RKO (cell line): Measurements from ENCODE around the gene PABPN1.
A peak's percentile ranks its signal among the peaks of the same experiment; 100 is the strongest.

ENCODE experiments used
- DNase-seq: peaks from one replicate; pipeline ENCODE4 v3.0.0-alpha.2; 2016; ENCODE audit warnings: low spot score

The PABPN1 gene

DNA sequence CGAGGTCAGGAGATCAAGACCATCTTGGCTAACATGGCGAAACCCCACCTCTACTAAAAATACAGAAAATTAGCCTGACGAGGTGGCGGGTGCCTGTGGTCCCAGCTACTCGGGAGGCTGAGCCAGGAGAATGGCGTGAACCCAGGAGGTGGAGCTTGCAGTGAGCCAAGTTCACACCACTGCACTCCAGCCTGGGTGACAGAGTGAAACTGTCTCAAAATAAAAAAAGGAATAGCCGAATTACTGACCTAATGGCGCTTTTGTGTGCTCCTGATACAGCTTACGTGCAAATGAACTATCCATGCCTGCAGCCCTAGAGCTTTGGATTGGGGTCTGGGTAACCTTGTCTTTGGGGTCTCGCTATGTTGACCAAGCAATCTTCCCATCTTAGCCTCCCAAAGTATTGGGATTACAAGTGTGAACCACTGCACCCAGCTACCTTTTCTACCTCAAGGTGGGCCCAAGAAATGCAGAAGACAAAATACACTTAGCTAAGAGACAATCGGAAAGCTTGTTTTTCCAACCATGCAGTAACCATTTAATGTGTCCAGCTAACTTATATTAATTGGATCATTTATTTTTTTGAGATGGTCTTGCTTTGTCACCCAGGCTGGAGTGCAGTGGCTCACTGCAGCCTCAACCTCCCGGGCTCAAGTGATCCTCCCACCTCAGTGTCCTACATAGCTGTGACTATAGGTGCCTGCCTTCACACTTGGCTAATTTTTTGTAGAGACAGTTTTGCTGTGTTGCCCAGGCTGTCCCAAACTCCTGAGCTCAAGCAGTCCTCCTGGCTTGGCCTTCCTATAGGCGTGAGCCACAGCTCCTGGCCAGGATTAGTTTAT, 5.5 kb downstream of the PABPN1 start:
- no peak for DNase-seq

- DNase-seq: peak; percentile 74
Observed at GRCh38 chr14:23327947-23328744, 6.9 kb downstream of the PABPN1 start.

- no peak for DNase-seq
Observed at GRCh38 chr14:23335623-23336022, 14.4 kb downstream of the PABPN1 start.

DNA sequence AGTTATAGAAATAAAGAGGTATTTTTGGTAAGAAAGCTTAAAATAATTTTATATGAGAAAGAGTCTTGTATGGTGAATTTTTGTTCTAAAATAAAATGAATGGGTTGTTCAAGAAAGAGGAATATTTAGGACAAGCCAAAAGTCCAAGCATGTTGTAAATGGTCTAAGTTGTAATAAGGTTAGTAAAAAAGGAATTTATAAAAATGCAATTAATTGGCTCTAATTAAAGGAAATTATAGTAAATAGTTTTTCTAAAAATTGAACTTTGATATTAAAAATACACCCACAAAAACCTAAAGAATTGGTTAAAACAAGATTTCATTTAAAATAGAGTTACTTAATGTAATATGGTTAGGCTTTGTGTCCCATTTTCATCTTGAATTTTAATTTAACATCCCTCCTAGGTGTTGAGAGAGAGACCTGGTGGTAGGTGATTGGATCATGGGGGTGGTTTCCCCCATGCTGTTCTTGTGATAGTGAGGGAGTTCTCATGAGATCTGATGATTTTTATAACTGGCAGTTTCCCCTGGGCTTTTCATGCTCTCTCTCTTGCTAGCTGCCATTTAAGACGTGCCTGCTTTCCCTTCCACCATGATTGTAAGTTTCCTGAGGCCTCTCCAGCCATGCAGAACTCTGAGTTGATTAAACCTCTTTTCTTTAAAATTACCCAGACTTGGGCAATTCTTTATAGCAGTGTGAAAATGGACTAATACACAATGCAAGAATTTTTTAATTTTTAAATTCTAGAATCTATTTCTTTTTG, 18.4 kb downstream of the PABPN1 start:
- DNase-seq: no peak

GRCh38 chr14:23344481-23344880, 23.2 kb downstream of the PABPN1 start:
- no peak for DNase-seq

GRCh38 chr14:23345987-23346692, 24.9 kb downstream of the PABPN1 start:
- no peak for DNase-seq

DNA sequence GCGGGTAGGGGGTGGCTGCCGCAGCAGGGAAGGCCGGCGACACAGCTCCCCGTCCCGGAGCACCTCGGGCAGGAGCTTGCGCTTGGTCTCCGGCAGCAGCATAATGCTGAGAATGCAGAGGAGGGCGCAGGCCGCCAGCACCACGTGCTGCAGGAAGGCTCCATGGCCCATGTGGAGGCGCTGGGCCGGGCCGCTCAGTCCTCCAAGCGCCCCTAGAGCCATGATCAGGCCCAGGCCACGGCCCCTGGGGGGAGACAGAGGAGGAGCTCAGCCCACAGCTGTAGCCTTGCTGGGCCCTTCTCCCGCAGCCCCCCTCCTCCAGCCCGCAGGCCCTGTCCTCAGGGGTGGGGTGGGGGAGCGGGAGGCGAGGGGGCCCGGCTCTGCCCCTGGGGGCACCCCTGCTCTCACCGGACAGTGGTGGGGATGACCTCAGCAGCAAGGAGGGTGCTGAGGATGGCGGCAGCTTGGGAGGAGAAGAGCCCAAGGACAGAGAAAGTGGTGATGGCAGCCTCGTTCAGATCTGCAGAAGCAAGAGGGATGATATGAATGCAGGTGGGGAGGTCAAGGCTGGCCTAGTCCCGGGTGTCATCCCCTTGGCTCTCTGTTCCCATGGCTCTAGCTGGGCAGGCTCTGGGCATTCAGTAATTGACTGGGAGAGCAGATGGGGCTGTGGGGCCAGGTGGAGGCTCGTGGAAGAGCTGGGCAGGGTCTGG, 25.6 kb downstream of the PABPN1 start:
- DNase-seq: no peak

GRCh38 chr14:23347406-23348296, 26.4 kb downstream of the PABPN1 start:
- no peak for DNase-seq

DNA sequence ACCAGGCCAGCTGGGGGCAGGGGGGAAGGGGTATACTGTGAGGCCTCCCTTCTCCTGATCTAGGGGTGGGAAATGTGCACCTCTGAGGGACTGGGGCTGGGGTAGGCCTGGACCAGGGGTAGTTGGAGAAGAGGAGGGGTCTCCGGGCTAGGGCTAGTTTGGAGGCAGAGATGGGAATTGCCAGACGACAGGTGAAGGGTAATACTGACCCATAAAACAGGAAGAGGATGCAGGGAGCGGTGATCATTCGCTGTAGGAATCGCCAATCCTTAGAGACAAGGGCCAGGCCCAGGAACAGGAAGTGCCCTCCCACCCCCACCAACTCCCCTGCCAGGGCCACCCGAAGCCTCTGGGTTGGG, 27.0 kb downstream of the PABPN1 start:
- DNase-seq: no peak

- no peak for DNase-seq
Observed at GRCh38 chr14:23349156-23349845, 28.0 kb downstream of the PABPN1 start.

DNA sequence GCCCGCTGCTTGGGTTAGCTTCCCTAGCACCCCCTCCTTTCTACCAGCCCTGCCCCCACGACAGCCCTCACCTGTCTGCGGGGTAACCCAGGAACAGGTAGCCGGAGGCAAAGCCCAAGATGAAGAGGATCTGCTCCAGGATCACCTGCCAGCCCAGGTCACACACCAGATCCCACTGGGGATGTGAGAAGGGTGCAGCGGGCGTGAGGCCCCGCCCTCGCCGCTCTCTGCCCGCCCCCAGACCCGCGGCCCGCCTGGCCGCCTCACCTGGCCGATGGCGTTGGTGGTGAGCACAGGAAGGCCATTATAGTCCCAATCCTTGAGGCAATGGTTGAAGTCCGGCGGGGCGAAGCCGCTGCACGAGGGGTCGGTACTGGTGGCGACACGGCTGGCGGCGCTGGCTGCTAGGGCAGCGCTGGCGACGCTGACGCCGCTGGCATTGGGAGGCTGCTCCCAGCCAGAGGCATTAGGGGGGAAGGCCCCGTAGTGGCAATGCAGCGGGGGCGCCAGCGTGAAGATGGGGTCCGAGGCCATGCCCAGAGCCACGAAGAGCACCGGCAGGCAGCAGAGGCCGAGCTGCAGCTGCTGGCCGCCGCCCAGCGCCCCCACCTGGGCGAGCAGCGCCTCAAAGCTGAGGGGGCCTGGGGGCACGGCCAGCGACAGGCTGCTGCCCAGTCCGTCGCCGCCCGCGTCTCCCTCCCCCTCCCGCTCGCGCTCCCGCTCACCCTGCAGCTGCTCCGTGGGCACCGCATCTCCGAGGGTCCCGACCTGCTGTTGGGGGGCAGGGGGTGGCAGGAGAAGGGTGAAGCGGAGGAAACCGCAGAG, 30.6 kb downstream of the PABPN1 start:
- no peak for DNase-seq

DNA sequence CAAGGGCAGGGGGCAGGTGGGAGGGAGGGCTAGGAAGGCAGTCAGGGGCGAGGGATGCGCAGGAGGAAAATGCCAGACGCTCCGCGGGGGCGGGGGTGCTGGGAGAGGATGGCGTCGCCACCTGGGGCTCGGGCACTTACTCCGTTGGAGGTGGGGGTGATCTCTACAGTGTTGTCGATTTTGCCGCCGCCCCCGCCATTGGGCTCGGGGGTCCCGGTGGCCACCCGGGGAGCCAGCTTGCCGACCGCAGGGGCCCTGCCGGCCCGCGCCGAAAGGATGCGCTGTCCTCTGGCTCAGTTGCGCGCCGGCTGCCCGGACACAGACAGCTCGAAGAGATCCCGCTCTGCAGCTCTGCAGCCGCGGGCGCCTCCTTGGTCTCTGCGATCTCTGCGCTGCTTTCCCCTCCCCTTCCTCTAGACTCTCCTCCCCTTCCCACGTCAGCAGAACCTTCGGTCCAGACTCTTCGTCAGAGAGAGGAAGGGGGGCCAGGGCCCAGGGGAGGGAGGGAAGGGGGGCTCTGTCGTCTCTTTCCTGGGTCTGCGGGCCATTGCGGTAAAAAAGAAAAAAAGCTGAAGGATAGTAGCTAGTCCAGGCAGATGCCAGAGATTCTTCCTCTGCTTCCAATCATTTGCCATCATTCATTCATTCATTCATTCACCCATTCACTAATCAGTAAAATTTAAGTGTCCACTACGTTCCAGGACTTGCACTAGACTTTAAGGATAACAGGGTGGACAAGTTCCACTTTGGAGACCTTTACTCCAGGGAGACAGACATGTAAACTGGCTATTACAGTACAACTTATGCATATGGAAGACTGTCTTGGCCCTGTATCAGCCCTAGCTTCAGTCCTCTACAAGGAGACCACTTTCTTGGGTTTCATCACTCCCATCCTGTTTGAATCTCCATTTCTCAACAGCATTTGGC, 31.5 kb downstream of the PABPN1 start, which contains the start of gene SLC22A17:
Gene SLC22A17, minus strand, starts transcription at position 382 of the 927 bp plus-strand sequence.
- no peak for DNase-seq

DNA sequence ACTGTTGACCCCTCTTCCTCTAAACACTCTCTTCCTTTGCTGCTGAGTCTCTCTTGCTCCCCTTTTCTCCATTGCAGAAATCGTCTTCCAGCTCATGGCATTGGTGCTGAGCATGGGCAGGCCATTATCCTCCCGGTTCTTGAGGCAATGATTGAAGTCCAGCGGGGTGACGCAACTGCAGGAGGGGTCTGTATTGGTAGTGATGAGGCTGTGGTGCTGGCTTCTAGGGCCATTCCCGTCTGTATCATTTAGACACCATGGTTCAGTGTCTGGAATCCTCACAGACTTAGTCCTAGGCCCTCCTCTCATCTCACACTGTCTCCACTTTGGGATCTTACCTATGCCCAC, 32.1 kb downstream of the PABPN1 start:
- no peak for DNase-seq

GRCh38 chr14:23354990-23355389, 33.7 kb downstream of the PABPN1 start:
- DNase-seq: no peak

GRCh38 chr14:23355871-23356435, 34.7 kb downstream of the PABPN1 start:
- DNase-seq: no peak

GRCh38 chr14:23356662-23357061, 35.4 kb downstream of the PABPN1 start:
- DNase-seq: no peak

DNA sequence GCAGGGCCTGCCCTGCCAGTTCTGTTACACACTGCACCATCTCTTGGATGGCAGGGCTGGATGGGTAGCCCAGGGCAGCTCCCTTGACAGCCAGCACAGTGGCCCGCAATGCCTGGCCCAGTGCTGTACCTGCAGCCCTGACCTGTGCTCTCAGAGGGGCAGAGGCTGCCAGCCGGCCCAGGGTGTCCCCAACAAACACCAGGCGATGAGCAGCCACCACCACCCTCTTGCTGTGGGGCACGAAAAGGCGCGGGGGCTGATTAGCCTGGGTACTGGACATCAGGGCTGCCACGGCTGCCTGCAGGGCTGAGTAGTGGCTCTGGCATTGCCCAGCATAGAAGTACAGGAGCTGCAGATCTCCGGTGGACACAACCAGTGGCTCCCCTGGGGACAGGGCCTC, 36.0 kb downstream of the PABPN1 start:
- no peak for DNase-seq
